ENCODE data around the gene BNIP3.
"Not testable (repeated sequence)": the region's sequence is repeated elsewhere in the genome, so short reads cannot be mapped to it uniquely, and the experiment has no call there.

The BNIP3 gene

GRCh38 chr10:131954356-131954965 lies 27.3 kb downstream of the BNIP3 start:
- no peak for DNase-seq
- intact Hi-C loops (cut with DNase I; ENCODE audit: low total_unique reads) = no loop called here
- H3K27me3 ChIP-seq = no peaks in the 10 kb centered on the region
- H3K4me1 ChIP-seq = no peaks in the 10 kb centered on the region
- H3K27ac ChIP-seq = no peak overlapping the region
- no peak for TF ChIP-seq CTCF (IDR thresholded peaks at IDR 0.05)
- H3K4me3 ChIP-seq = no peak overlapping the region
- H3K36me3 ChIP-seq = peaks cover 31 to 74% (median 66%) of the 10 kb centered on the region in 3 donors
- no peaks in the 10 kb centered on the region for H3K9me3 ChIP-seq

- Histone ChIP-seq H3K4me1 (peaks cover 0 to 23% (median 20%) of the 10 kb centered on the region in 4 donors), H3K36me3 (peaks cover 23 to 75% (median 68%) of the 10 kb centered on the region in 3 donors)
- H3K27me3 ChIP-seq; H3K4me3 ChIP-seq; H3K27ac ChIP-seq; DNase-seq; H3K9me3 ChIP-seq; intact Hi-C loops (cut with DNase I; ENCODE audit: low total_unique reads): not testable (repeated sequence)
These were observed 31.8 kb downstream of the BNIP3 start for GRCh38 chr10:131949908-131950307.

GRCh38 chr10:131949041-131949862 lies 32.5 kb downstream of the BNIP3 start:
- Histone ChIP-seq H3K9me3 (no peaks in the 10 kb centered on the region), H3K27ac (no peak overlapping the region), H3K27me3 (no peaks in the 10 kb centered on the region), H3K36me3 (peaks cover 23 to 73% (median 63%) of the 10 kb centered on the region in 3 donors), H3K4me3 (no peak overlapping the region), H3K4me1 (peaks cover 0 to 28% (median 20%) of the 10 kb centered on the region in 4 donors)
- TF ChIP-seq CTCF (IDR thresholded peaks at IDR 0.05) = no peak
- intact Hi-C loops (cut with DNase I; ENCODE audit: low total_unique reads) = no loop called here
- peak; percentile 18 to 25 for DNase-seq

GRCh38 chr10:131948501-131948900 lies 33.2 kb downstream of the BNIP3 start:
- Histone ChIP-seq H3K36me3 (peaks cover 23 to 67% (median 55%) of the 10 kb centered on the region in 3 donors), H3K27me3 (no peaks in the 10 kb centered on the region)
- intact Hi-C loops (cut with DNase I; ENCODE audit: low total_unique reads) = no loop called here

GRCh38 chr10:131947631-131948347 lies 33.9 kb downstream of the BNIP3 start:
- Histone ChIP-seq H3K9me3 (no peaks in the 10 kb centered on the region), H3K27ac (no peak overlapping the region), H3K4me1 (peaks cover 0 to 28% (median 20%) of the 10 kb centered on the region in 4 donors), H3K27me3 (no peaks in the 10 kb centered on the region), H3K4me3 (no peak overlapping the region), H3K36me3 (peaks cover 23 to 67% (median 60%) of the 10 kb centered on the region in 3 donors)
- TF ChIP-seq CTCF (IDR thresholded peaks at IDR 0.05) = no peak
- DNase-seq = no peak
- intact Hi-C loops (cut with DNase I; ENCODE audit: low total_unique reads) = no loop called here

More at GRCh38 chr10:131948501-131948900, 33.2 kb downstream of the BNIP3 start:
- Histone ChIP-seq H3K9me3 (no peaks in the 10 kb centered on the region), H3K4me3 (no peak overlapping the region), H3K27ac (no peak overlapping the region), H3K4me1 (peaks cover 0 to 28% (median 20%) of the 10 kb centered on the region in 4 donors)
- DNase-seq = peak in 1 of 2 donors; percentile 53
- no peak for TF ChIP-seq CTCF (IDR thresholded peaks at IDR 0.05)

All from tibial artery (tissue), 4 donors.